Cardiac fibroblast (primary cell): ENCODE data around the gene CDKAL1.

Experiments
- DNase-seq, 2 donors: peaks; one replicate each; pipeline versions ENCODE4 v3.0.0 to v3.0.0-alpha.2; 2010; ENCODE audit warnings: low read depth in 2 of 2
- H3K4me3 ChIP-seq, 2 donors: replicated peaks in 1 of 2; 1 replicate in 1 of 2; 2 replicates in 1 of 2; pipeline ENCODE4 v1.5.1; 2011; ENCODE audit warnings: low read depth in 2 of 2, low read length in 2 of 2, mild to moderate bottlenecking in 2 of 2, moderate library complexity in 1 of 2
- TF ChIP-seq, protein P1 (sequence below): IDR thresholded peaks from one replicate; pipeline ENCODE4 v1.5.1; 2011; ENCODE audit warnings: low read depth, mild to moderate bottlenecking, low read length, inconsistent platforms

CDKAL1 gene

GRCh38 chr6:20946890-20947289 is 412.6 kb downstream of the CDKAL1 start:
- H3K4me3 ChIP-seq, result no peak overlapping the region
- DNase-seq, result no peak
- TF ChIP-seq, protein P1, sequence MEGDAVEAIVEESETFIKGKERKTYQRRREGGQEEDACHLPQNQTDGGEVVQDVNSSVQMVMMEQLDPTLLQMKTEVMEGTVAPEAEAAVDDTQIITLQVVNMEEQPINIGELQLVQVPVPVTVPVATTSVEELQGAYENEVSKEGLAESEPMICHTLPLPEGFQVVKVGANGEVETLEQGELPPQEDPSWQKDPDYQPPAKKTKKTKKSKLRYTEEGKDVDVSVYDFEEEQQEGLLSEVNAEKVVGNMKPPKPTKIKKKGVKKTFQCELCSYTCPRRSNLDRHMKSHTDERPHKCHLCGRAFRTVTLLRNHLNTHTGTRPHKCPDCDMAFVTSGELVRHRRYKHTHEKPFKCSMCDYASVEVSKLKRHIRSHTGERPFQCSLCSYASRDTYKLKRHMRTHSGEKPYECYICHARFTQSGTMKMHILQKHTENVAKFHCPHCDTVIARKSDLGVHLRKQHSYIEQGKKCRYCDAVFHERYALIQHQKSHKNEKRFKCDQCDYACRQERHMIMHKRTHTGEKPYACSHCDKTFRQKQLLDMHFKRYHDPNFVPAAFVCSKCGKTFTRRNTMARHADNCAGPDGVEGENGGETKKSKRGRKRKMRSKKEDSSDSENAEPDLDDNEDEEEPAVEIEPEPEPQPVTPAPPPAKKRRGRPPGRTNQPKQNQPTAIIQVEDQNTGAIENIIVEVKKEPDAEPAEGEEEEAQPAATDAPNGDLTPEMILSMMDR, result no peak

DNA sequence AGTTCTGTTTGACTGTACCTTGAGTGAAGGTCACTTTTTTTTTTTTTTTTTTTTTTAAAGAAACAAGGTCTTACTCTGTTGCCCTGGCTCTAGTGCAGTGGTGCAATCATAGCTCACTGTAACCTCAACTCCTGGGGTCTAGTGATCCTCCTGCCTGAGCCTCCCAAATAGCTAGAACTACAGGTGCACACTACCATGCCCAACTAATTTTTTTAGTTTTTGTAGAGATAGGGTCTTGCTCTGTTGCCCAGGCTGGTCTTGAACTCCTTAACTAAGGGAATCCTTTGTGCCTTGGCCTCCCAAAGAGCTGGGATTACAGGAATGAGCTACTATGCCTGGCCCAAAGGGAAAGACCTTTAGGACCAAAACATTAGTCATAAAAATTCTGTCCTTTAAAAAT is 413.7 kb downstream of the CDKAL1 start:
- DNase-seq, result no peak
- H3K4me3 ChIP-seq, result no peak overlapping the region
- TF ChIP-seq, protein P1, result no peak

GRCh38 chr6:20948556-20948955 is 414.3 kb downstream of the CDKAL1 start:
- TF ChIP-seq, protein P1, result no peak
- no peak for DNase-seq
- no peak overlapping the region for H3K4me3 ChIP-seq

DNA sequence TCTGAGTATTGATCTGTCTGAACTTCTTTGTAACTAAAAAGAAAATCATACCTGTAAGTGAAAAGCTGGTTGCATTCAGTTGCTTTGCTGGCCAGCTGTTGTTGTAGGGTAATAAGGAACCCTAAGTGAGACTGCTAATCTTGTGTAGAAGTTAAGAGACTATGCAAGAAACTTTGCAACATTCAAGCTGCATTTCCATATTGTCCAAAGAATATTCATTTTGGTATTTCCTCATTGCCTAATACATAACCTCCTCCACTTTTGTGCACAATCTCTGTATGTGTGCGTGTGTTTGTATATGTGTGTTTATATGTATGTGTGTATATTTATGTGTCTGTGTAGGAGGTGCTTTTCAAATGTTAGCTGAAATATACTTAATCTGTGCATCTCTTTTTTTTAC is 414.9 kb downstream of the CDKAL1 start:
- TF ChIP-seq, protein P1, result no peak
- H3K4me3 ChIP-seq, result no peak overlapping the region
- no peak for DNase-seq

DNA sequence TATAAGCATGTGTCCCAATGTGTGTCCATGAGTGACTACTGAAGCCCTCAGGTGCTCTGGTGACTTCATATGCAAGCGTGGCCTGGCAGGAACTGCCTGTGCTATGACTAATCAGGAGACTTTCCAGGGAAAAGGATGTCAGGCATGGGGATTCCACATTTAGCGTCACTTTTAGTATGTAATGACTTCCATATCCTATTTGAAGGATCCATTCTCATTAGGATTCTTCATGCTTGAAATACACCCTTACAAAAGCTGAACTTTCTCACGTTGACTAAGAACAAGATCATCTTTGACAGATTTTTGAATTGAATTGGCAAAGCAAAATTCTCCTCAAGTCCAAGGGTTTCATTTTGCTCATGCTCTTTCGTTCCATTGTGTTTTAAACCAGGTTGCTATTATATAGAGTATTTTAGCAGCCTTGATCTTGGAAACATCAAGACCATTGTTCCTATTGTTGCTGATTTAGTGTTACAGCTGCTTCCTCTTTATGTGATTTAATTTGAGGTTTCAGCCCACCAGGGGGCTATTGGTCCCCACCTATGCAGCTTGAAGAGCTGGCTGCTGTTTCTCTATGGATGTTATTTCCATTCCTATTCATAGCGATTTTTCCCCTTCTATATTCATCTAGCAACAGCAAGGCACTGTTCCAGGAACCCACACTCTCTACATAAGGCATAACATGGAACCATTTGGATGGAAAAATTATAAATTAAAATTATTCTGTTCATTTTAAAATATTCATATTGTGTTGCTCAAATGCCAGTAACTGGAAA is 418.6 kb downstream of the CDKAL1 start:
- TF ChIP-seq, protein P1, result no peak
- peak; percentile 34 to 82 for DNase-seq
- H3K4me3 ChIP-seq, result no peak overlapping the region

GRCh38 chr6:20954315-20954714 is 420.1 kb downstream of the CDKAL1 start:
- TF ChIP-seq, protein P1, result no peak
- DNase-seq, result no peak

GRCh38 chr6:20955131-20955530 is 420.9 kb downstream of the CDKAL1 start:
- no peak overlapping the region for H3K4me3 ChIP-seq
- TF ChIP-seq, protein P1, result no peak
- DNase-seq, result no peak

More at GRCh38 chr6:20954315-20954714, 420.1 kb downstream of the CDKAL1 start:
- H3K4me3 ChIP-seq, result no peak overlapping the region
